Iris pigment epithelial cell (primary cell): ENCODE data around the gene SNRNP40.
A peak's percentile ranks its signal among the peaks of the same experiment; 100 is the strongest.

Experiments
- DNase-seq: peaks from one replicate; pipeline ENCODE4 v3.0.0-alpha.2; 2011; ENCODE audit warnings: low read depth

The SNRNP40 gene

GRCh38 chr1:31231802-31232201 lies 64.8 kb downstream of the SNRNP40 start:
- DNase-seq: no peak

GRCh38 chr1:31230378-31230777 lies 66.2 kb downstream of the SNRNP40 start:
- no peak for DNase-seq

DNA sequence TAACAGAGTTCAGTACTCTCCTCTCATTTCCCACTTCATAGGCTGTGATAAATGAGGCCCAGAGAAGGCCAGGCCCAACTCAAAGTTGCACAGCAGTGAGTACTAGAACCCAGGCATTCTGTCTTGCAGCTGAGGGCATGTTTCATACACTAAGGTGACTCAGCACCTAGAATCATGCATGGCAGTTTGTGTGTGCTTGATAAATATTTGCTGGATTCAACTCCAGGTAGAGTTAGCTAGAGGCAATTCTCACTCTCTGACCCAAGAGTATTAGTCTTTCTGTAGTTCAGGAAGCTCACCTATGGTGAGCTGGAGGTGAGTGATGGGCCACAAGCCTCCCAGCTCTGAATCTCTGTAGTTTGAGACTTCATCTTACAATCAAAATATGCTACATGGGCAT lies 67.6 kb downstream of the SNRNP40 start:
- no peak for DNase-seq

DNA sequence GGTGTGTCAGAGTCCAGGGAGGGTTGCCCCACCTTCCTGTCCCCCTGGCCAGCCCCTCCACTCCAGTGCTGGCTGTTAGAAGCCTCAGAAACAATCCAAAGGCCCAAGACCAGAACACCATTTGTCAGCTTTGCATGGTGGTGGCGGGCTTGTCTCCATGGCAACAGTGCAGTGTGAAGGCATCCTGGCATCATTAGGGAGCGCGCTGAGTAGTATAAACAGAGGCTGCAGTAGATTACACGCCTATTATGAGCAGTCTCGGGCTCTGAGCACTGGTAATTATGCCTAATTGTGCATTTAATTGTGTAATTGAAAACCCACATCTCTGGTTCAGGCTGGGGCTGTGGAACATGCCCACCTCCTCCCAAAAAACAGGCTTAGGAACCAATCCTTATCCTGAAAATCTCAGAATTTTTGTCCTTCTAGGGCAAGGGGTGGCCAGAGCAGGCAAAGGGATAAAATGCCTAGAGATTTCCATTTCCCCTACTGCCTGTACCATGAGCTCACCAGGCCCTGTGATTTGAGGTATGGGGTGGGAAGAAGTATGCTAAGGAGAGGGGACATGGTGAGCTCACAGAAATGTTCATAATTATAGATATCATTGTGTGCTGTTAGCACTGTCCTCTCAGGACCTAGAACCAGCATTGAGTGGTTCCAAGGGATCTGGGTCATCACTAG lies 68.6 kb downstream of the SNRNP40 start:
- no peak for DNase-seq

GRCh38 chr1:31224068-31224467 lies 72.5 kb downstream of the SNRNP40 start:
- no peak for DNase-seq

- DNase-seq: no peak
Measured at GRCh38 chr1:31222176-31222575, 74.4 kb downstream of the SNRNP40 start.

GRCh38 chr1:31221072-31221471 lies 75.5 kb downstream of the SNRNP40 start:
- DNase-seq: no peak

DNA sequence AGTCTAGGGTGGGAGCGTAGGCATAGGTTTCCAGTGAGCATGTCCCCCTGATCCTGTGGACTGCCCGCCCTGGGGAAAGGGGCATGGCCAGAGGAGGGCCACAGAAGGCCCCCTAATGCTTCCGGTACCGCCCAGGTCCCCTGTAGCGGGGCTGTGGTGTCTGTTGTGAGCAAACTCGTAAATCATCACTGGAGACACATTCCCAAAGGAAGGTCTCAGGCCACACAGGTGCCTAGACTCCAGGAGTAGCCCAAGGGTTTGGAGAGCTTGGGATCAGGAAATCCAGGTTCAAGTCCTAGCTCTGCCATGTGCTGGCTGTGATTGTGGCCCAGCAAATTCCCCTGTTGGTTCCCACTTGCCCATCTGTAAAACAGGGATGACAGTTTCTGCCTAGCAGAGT lies 77.1 kb downstream of the SNRNP40 start:
- no peak for DNase-seq

GRCh38 chr1:31218705-31219104 lies 77.9 kb downstream of the SNRNP40 start:
- DNase-seq: no peak

GRCh38 chr1:31216016-31216415 lies 80.6 kb downstream of the SNRNP40 start:
- DNase-seq: peak; percentile 37

DNA sequence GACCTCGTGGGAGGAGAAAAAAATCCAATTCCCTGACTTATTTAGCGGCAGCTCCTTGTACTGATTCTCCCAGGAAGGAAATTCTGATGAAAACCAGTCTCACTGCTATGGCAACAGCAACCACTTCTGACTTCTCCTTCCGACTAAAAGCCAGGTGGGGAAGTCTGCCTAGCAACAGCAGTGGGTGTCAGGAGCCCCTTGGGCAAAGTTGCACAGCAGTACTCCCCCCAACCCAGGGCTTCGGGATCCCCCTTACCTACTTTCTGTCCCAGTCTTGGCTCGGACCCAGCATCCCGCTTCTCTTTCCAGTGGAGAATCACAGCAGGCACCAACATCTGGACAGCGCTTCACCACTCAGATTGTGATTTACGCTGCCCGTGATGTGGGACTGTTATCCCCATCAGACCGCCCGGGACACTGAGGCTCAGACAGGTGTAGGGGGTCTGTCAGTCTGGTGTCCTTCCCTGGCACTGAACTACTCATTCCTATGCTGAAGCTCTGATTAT lies 81.5 kb downstream of the SNRNP40 start:
- DNase-seq: no peak

DNA sequence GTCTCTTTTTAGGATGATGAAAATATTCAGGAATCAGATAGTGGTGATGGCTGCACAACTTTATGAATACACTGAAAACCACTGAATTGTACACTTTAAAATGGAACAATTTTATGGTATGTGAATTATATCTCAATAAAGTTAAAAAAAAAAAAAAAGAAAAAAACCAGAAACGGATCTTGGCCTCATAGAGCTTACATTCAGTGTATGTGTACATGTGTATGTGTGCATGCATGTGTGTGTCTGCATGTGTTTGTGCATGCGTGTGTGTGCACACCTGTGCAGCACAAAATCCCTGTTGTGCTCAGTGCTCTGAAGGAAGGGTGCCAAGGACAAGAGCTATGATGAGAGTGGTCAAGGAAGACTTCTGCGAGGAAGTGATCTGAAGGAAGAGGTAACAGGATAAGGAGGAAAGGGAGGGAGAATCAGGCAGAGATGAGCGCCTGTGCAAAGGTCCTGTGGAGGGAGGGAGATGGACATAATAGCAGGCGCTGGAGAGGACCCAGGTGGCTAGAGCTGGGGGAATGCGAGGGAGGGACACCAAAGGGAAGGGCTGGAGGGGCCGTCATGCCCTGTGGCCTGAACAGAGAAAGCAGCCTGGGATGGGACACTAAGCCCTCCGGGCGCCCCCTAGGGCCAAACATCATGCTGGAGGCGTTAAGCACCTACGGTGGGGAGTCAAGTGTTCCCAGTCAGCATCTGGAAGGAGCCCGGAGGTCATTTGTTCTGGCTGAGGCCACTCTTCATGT lies 82.1 kb downstream of the SNRNP40 start:
- DNase-seq: no peak
